Peyer's patch (tissue), 4 donors: Measurements from ENCODE around the gene TMEM170B.

Experiments
- POLR2A ChIP-seq, 2 donors: fragments of 450-650 bp; IDR thresholded peaks; one replicate each; pipeline ENCODE4 v1.5.1; 2017; ENCODE audit warnings: antibody characterized with exemption in 2 of 2, mild to moderate bottlenecking in 2 of 2, moderate library complexity in 2 of 2
- TF ChIP-seq, protein P1 (sequence below), 6 experiments: fragments of 450-650 bp in 4 of 6; fragments of 200-600 bp in 2 of 6; sonication (generic) in 1 of 6; IDR thresholded peaks; one replicate each; pipeline ENCODE4 v1.5.1; 2017 to 2019; ENCODE audit warnings: antibody characterized with exemption in 6 of 6, mild to moderate bottlenecking in 3 of 6, moderate library complexity in 1 of 6

- TF ChIP-seq, protein P1, sequence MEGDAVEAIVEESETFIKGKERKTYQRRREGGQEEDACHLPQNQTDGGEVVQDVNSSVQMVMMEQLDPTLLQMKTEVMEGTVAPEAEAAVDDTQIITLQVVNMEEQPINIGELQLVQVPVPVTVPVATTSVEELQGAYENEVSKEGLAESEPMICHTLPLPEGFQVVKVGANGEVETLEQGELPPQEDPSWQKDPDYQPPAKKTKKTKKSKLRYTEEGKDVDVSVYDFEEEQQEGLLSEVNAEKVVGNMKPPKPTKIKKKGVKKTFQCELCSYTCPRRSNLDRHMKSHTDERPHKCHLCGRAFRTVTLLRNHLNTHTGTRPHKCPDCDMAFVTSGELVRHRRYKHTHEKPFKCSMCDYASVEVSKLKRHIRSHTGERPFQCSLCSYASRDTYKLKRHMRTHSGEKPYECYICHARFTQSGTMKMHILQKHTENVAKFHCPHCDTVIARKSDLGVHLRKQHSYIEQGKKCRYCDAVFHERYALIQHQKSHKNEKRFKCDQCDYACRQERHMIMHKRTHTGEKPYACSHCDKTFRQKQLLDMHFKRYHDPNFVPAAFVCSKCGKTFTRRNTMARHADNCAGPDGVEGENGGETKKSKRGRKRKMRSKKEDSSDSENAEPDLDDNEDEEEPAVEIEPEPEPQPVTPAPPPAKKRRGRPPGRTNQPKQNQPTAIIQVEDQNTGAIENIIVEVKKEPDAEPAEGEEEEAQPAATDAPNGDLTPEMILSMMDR (IDR thresholded peaks at IDR 0.05) = no peak
- TF ChIP-seq POLR2A (IDR thresholded peaks at IDR 0.05) = no peak
Observed at GRCh38 chr6:11527274-11527870, 10.2 kb upstream of the TMEM170B start.
